Trophoblast cell (in vitro differentiated cells and primary cell): ENCODE data around the gene TMEM198.

Experiments used
- DNase-seq, 2 donors: peaks; one replicate each; pipeline ENCODE4 v3.0.0-alpha.2; 2016
- H2AFZ ChIP-seq: 2 replicates; pipeline ENCODE4 v1.6.1; 2013; ENCODE audit warnings: low read length, moderate library complexity, mild to moderate bottlenecking; ENCODE audit not compliant: insufficient read depth, poor library complexity
- H2AK5ac ChIP-seq: 2 replicates; pipeline ENCODE4 v1.6.1; 2013; ENCODE audit warnings: mild to moderate bottlenecking, low read length
- H2BK120ac ChIP-seq: 2 replicates; pipeline ENCODE4 v1.6.1; 2013; ENCODE audit warnings: low read length, mild to moderate bottlenecking, moderate library complexity; ENCODE audit not compliant: insufficient read depth, poor library complexity
- H2BK12ac ChIP-seq: 2 replicates; pipeline ENCODE4 v1.6.1; 2013; ENCODE audit warnings: mild to moderate bottlenecking, low read length, moderate library complexity
- H2BK5ac ChIP-seq: 2 replicates; pipeline ENCODE4 v1.6.1; 2013; ENCODE audit warnings: low read length, low read depth, moderate library complexity, mild to moderate bottlenecking; ENCODE audit not compliant: poor library complexity
- H3K14ac ChIP-seq: 2 replicates; pipeline ENCODE4 v1.6.1; 2013; ENCODE audit warnings: mild to moderate bottlenecking, low read length
- H3K18ac ChIP-seq: 2 replicates; pipeline ENCODE4 v1.6.1; 2013; ENCODE audit warnings: mild to moderate bottlenecking, low read length
- H3K23ac ChIP-seq: 2 replicates; pipeline ENCODE4 v1.6.1; 2013; ENCODE audit warnings: low read length
- H3K27ac ChIP-seq: 2 replicates; pipeline ENCODE4 v1.5.1; 2013; ENCODE audit warnings: low read depth, mild to moderate bottlenecking, inconsistent platforms, low read length, moderate library complexity
- H3K27me3 ChIP-seq: 2 replicates; pipeline ENCODE4 v1.6.1; 2013; ENCODE audit warnings: inconsistent platforms, mild to moderate bottlenecking, low read length, moderate library complexity; ENCODE audit not compliant: insufficient read depth
- H3K36me3 ChIP-seq, 2 experiments: 1 replicate in 1 of 2; 2 replicates in 1 of 2; pipeline ENCODE4 v1.6.1; 2013; ENCODE audit warnings: low read length in 2 of 2, mild to moderate bottlenecking in 2 of 2, moderate library complexity in 1 of 2; ENCODE audit not compliant: insufficient read depth in 2 of 2, control insufficient read depth in 1 of 2
- H3K4ac ChIP-seq: 2 replicates; pipeline ENCODE4 v1.6.1; 2013; ENCODE audit warnings: low read depth, mild to moderate bottlenecking, low read length, moderate library complexity
- H3K4me1 ChIP-seq, 2 experiments: 1 replicate in 1 of 2; 2 replicates in 1 of 2; pipeline ENCODE4 v1.6.1; 2013; ENCODE audit warnings: low read length in 2 of 2, mild to moderate bottlenecking in 2 of 2, moderate library complexity in 1 of 2; ENCODE audit not compliant: insufficient read depth in 2 of 2, control insufficient read depth in 1 of 2
- H3K4me2 ChIP-seq: 2 replicates; pipeline ENCODE4 v1.6.1; 2013; ENCODE audit warnings: inconsistent platforms, mild to moderate bottlenecking, low read length, moderate library complexity
- H3K4me3 ChIP-seq: 2 replicates; pipeline ENCODE4 v1.5.1; 2013; ENCODE audit warnings: mild to moderate bottlenecking, low read depth, low read length, inconsistent platforms
- H3K79me1 ChIP-seq: one replicate; pipeline ENCODE4 v1.6.1; 2013; ENCODE audit warnings: low read length
- H3K79me2 ChIP-seq: 2 replicates; pipeline ENCODE4 v1.6.1; 2013; ENCODE audit warnings: low read length, mild to moderate bottlenecking; ENCODE audit not compliant: control insufficient read depth, insufficient read depth, poor library complexity
- H3K9ac ChIP-seq: 2 replicates; pipeline ENCODE4 v1.6.1; 2013; ENCODE audit warnings: mild to moderate bottlenecking, low read length
- H3K9me3 ChIP-seq: 2 replicates; pipeline ENCODE4 v1.6.1; 2013; ENCODE audit warnings: low read depth, mild to moderate bottlenecking, control low read depth, inconsistent platforms, low read length; ENCODE audit not compliant: insufficient read depth
- H4K12ac ChIP-seq: 2 replicates; pipeline ENCODE4 v1.6.1; 2013; ENCODE audit warnings: low read depth, mild to moderate bottlenecking, low read length, moderate library complexity
- H4K8ac ChIP-seq: 2 replicates; pipeline ENCODE4 v1.6.1; 2013; ENCODE audit warnings: low read depth, mild to moderate bottlenecking, low read length, moderate library complexity
- H4K91ac ChIP-seq: one replicate; pipeline ENCODE4 v1.6.1; 2013; ENCODE audit warnings: low read depth, mild to moderate bottlenecking, low read length, moderate library complexity
- whole genome bisulfite sequencing: extraction: QIAGEN DNeasy Blood & Tissue Kit; methylation state at CpG from one replicate; pipeline ENCODE4 v1.1.7; 2013; ENCODE audit warnings: missing lambda C conversion rate; ENCODE audit not compliant: insufficient read length, insufficient coverage; ENCODE audit errors: extremely low coverage; 5-methylcytosine and 5-hydroxymethylcytosine counted together

The TMEM198 gene

DNA sequence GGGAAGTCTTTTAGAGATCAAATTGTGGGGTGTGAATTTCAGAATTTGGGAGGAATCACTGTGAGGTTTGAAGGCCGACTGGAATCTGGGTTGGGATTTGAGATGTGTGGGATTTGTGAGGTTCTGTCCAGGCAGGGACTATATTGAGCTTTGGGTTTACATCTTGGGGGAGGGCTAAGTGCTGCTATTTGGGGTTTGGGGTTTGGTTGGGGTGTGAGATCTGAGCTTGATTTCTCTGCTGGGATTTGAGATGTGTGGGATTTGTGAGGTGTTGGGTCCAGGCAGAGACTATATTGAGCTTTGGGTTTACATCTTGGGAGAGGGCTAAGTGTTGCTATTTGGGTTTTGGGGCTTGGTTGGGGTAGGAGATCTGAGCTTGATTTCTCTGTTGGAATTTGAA lies 44.3 kb upstream of the TMEM198 start:
- peaks cover 14% of the 10 kb centered on the region for H3K79me1 ChIP-seq
- H3K4me1 ChIP-seq: peaks cover 23 to 38% of the 10 kb centered on the region in 2 experiments
- H2BK5ac ChIP-seq: no peak overlapping the region
- no peak overlapping the region for H3K27ac ChIP-seq
- H2BK12ac ChIP-seq: peak overlapping the region; percentile 2
- H3K4me2 ChIP-seq: peak overlapping the region; percentile 79
- H3K27me3 ChIP-seq: peaks cover 16% of the 10 kb centered on the region
- peaks cover 10% of the 10 kb centered on the region in 2 experiments for H3K36me3 ChIP-seq
- H3K79me2 ChIP-seq: peaks cover 6% of the 10 kb centered on the region
- DNase-seq: no peak
- peak overlapping the region; percentile 32 for H4K12ac ChIP-seq
- H2BK120ac ChIP-seq: no peak overlapping the region
- H2AK5ac ChIP-seq: peak overlapping the region; percentile 20
- no peak overlapping the region for H3K23ac ChIP-seq
- no CpG with 5 or more reads among the region's 1 CpG for WGBS
- H3K4me3 ChIP-seq: no peak overlapping the region
- H3K14ac ChIP-seq: no peak overlapping the region
- H3K18ac ChIP-seq: peak overlapping the region; percentile 30
- no peak overlapping the region for H2AFZ ChIP-seq
- H3K9ac ChIP-seq: no peak overlapping the region
- H4K8ac ChIP-seq: peak overlapping the region; percentile 47
- H4K91ac ChIP-seq: peak overlapping the region; percentile 41
- no peak overlapping the region for H3K4ac ChIP-seq
- H3K9me3 ChIP-seq: peaks cover 2% of the 10 kb centered on the region

DNA sequence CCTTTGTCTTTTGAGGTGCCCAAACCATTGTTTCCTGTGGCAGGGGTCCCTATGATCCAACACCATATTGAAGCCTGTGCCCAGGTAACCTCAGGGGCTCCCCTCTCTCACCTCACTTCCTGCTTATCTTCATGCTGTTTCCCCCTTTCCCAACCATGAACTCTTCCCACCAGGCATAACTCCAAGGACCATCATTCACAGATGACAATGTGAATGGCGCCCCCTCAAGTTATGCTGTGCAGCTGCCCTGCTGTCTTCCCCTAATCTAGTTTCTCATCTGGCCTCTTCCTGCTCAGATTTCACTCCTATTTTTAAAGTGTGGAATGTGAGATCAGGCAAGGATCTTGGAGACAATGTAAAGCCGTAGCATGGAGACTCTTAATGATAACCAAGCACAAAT lies 43.7 kb upstream of the TMEM198 start:
- peak overlapping the region; percentile 47 for H4K8ac ChIP-seq
- no peak overlapping the region for H2AK5ac ChIP-seq
- H2AFZ ChIP-seq: no peak overlapping the region
- H4K91ac ChIP-seq: peak overlapping the region; percentile 41
- peak overlapping the region; percentile 11 for H3K4me2 ChIP-seq
- peaks cover 23 to 38% of the 10 kb centered on the region in 2 experiments for H3K4me1 ChIP-seq
- no peak overlapping the region for H3K23ac ChIP-seq
- peaks cover 14% of the 10 kb centered on the region for H3K79me1 ChIP-seq
- peaks cover 6% of the 10 kb centered on the region for H3K79me2 ChIP-seq
- no peak overlapping the region for H3K14ac ChIP-seq
- no peak overlapping the region for H2BK120ac ChIP-seq
- H3K27me3 ChIP-seq: peaks cover 16% of the 10 kb centered on the region
- H2BK5ac ChIP-seq: no peak overlapping the region
- peak overlapping the region; percentile 30 for H3K18ac ChIP-seq
- H2BK12ac ChIP-seq: no peak overlapping the region
- WGBS: no CpG with 5 or more reads among the region's 2 CpGs
- peaks cover 2% of the 10 kb centered on the region for H3K9me3 ChIP-seq
- no peak overlapping the region for H4K12ac ChIP-seq
- H3K4me3 ChIP-seq: no peak overlapping the region
- peak in 1 of 2 donors; percentile 21 for DNase-seq
- H3K9ac ChIP-seq: no peak overlapping the region
- no peak overlapping the region for H3K27ac ChIP-seq
- H3K36me3 ChIP-seq: peaks cover 15 to 16% of the 10 kb centered on the region in 2 experiments
- no peak overlapping the region for H3K4ac ChIP-seq

DNA sequence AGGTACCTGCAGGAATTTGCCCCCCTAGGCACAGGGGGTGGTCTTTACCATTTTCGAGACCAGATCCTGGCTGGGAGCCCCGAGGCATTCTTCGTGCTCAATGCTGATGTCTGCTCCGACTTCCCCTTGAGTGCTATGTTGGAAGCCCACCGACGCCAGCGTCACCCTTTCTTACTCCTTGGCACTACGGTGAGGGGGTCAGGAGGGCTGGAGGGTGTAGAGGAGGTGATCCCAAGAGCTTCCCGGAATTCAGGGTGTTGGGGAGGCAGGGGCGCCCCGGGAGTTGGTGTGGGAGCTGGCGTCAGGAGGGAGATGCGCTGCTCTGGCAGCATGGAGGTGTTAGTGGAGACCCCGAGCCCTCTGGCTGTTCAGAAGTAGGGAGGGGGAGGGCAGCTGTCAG lies 42.0 kb upstream of the TMEM198 start:
- H3K4ac ChIP-seq: no peak overlapping the region
- peak overlapping the region; percentile 51 for H4K91ac ChIP-seq
- no peak overlapping the region for H4K8ac ChIP-seq
- no peak for DNase-seq
- H3K4me1 ChIP-seq: peaks cover 23 to 38% of the 10 kb centered on the region in 2 experiments
- no peak overlapping the region for H3K4me3 ChIP-seq
- peak overlapping the region; percentile 7 for H2AK5ac ChIP-seq
- peak overlapping the region; percentile 17 for H3K18ac ChIP-seq
- H3K79me1 ChIP-seq: peaks cover 14% of the 10 kb centered on the region
- peaks cover 7% of the 10 kb centered on the region for H3K27me3 ChIP-seq
- H2AFZ ChIP-seq: no peak overlapping the region
- H2BK5ac ChIP-seq: peak overlapping the region; percentile 5
- H3K27ac ChIP-seq: peak overlapping the region; percentile 52
- peaks cover 31 to 33% of the 10 kb centered on the region in 2 experiments for H3K36me3 ChIP-seq
- H3K9me3 ChIP-seq: peaks cover 2% of the 10 kb centered on the region
- no peak overlapping the region for H4K12ac ChIP-seq
- H2BK12ac ChIP-seq: peak overlapping the region; percentile 9
- no peak overlapping the region for H3K23ac ChIP-seq
- peak overlapping the region; percentile 25 for H3K4me2 ChIP-seq
- WGBS: no CpG with 5 or more reads among the region's 14 CpGs
- H3K79me2 ChIP-seq: peaks cover 6% of the 10 kb centered on the region
- H3K9ac ChIP-seq: no peak overlapping the region
- peak overlapping the region; percentile 34 for H2BK120ac ChIP-seq
- H3K14ac ChIP-seq: no peak overlapping the region

DNA sequence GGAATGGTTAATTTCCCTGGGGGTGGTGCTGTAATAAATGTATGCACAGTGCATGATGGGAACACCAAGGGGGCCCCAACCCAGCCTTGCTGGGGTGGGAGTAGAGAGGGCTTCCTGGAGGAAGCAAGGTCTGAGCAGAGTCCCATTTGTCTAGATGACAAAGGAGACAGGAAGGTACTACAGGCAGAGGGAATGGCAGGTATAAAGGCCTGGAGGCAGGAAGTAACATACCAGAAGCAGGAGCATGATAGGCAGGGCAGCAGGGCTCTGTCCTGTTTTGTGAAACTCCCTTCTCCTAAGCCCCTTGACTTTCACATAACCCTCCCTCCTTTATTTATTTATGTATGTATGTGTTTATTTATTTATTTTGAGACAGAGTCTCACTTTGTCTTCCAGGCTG lies 41.2 kb upstream of the TMEM198 start:
- H3K79me2 ChIP-seq: peaks cover 6% of the 10 kb centered on the region
- peaks cover 14% of the 10 kb centered on the region for H3K79me1 ChIP-seq
- H4K8ac ChIP-seq: no peak overlapping the region
- H3K9ac ChIP-seq: no peak overlapping the region
- no peak overlapping the region for H3K4me3 ChIP-seq
- no peak overlapping the region for H2BK12ac ChIP-seq
- H3K36me3 ChIP-seq: peaks cover 38% of the 10 kb centered on the region in 2 experiments
- no peak overlapping the region for H4K12ac ChIP-seq
- peak overlapping the region; percentile 52 for H3K27ac ChIP-seq
- no peak overlapping the region for H3K18ac ChIP-seq
- H3K4ac ChIP-seq: no peak overlapping the region
- H2BK120ac ChIP-seq: no peak overlapping the region
- peaks cover under 1% of the 10 kb centered on the region for H3K9me3 ChIP-seq
- peak overlapping the region; percentile 14 for H3K4me2 ChIP-seq
- H4K91ac ChIP-seq: no peak overlapping the region
- H3K14ac ChIP-seq: no peak overlapping the region
- no peak overlapping the region for H2BK5ac ChIP-seq
- no peak overlapping the region for H2AK5ac ChIP-seq
- H3K4me1 ChIP-seq: peaks cover 23 to 35% of the 10 kb centered on the region in 2 experiments
- no peak overlapping the region for H2AFZ ChIP-seq
- DNase-seq: peak in 1 of 2 donors; percentile 55
- H3K23ac ChIP-seq: no peak overlapping the region
- H3K27me3 ChIP-seq: no peaks in the 10 kb centered on the region
